BLaER1 treated with 17β-estradiol and CSF1 and Interleukin-3, amounts not matched to agents 10 nM and 100 nM (cell line): ENCODE data around the gene ETV6.

Experiments used
- H3K27ac ChIP-seq, 11 experiments: shearing (Covaris generic); formaldehyde crosslinking; 2 replicates each; pipeline ENCODE4 v1.8.1; 2022
- H3K27me3 ChIP-seq, 11 experiments: shearing (Covaris generic); formaldehyde crosslinking; 2 replicates each; pipeline ENCODE4 v1.8.1; 2022
- H3K36me3 ChIP-seq, 11 experiments: shearing (Covaris generic); formaldehyde crosslinking; 2 replicates each; pipeline ENCODE4 v1.8.1; 2022
- H3K4me1 ChIP-seq, 10 experiments: shearing (Covaris generic); formaldehyde crosslinking; 2 replicates each; pipeline ENCODE4 v1.8.1; 2022
- H3K4me2 ChIP-seq, 11 experiments: shearing (Covaris generic); formaldehyde crosslinking; 2 replicates each; pipeline ENCODE4 v1.8.1; 2022
- H3K4me3 ChIP-seq, 10 experiments: shearing (Covaris generic); formaldehyde crosslinking; 2 replicates each; pipeline ENCODE4 v1.8.1; 2022
- H3K9ac ChIP-seq, 11 experiments: shearing (Covaris generic); formaldehyde crosslinking; 2 replicates each; pipeline ENCODE4 v1.8.1; 2022
- H3K9me3 ChIP-seq, 11 experiments: shearing (Covaris generic); formaldehyde crosslinking; replicated peaks in 1 of 11; 2 replicates each; pipeline ENCODE4 v1.8.1; 2022
- H4K20me1 ChIP-seq, 11 experiments: shearing (Covaris generic); formaldehyde crosslinking; 2 replicates each; pipeline ENCODE4 v1.8.1; 2022
- Cebpa-rat ChIP-seq, 11 experiments: shearing (Covaris generic); IDR thresholded peaks; 2 replicates each; pipeline ENCODE4 v1.8.1; 2022

The ETV6 gene

GRCh38 chr12:11891754-11892386 is 242.4 kb downstream of the ETV6 start:
- Histone ChIP-seq H3K9me3 (peaks cover 0 to 21% (median 6%) of the 10 kb centered on the region in 11 experiments; a peak in 8 of 22 replicates), H4K20me1 (peaks cover 0 to 3% (median 0%) of the 10 kb centered on the region in 11 experiments; a peak in 1 of 22 replicates), H3K4me3 (no peak overlapping the region), H3K27me3 (no peaks in the 10 kb centered on the region), H3K4me1 (peaks cover 58 to 75% (median 65%) of the 10 kb centered on the region in 10 experiments), H3K9ac (peak overlapping the region in 3 of 11 experiments; percentile 2 to 27 (median 24); a peak in 2 of 22 replicates), H3K4me2 (peak overlapping the region; percentile 50 to 71 (median 66)), H3K27ac (peak overlapping the region in 10 of 11 experiments; percentile 21 to 69 (median 49); a peak in 17 of 22 replicates), H3K36me3 (peaks cover 58 to 89% (median 75%) of the 10 kb centered on the region in 11 experiments)
- TF ChIP-seq Cebpa-rat (IDR thresholded peaks at IDR 0.05) = no peak

- Histone ChIP-seq H3K27ac (peak overlapping the region in 3 of 11 experiments; percentile 39 to 68 (median 62); a peak in 2 of 22 replicates), H3K36me3 (peaks cover 37 to 68% (median 54%) of the 10 kb centered on the region in 11 experiments), H4K20me1 (peaks cover 0 to 3% (median 0%) of the 10 kb centered on the region in 11 experiments; a peak in 1 of 22 replicates), H3K9me3 (peaks cover 0 to 15% (median 0%) of the 10 kb centered on the region in 11 experiments; a peak in 6 of 22 replicates), H3K4me3 (no peak overlapping the region), H3K27me3 (no peaks in the 10 kb centered on the region), H3K9ac (0 out of 22 replicates have a peak overlapping the region, but pooled peaks of 1 of the 11 experiments have one; percentile 11), H3K4me1 (peaks cover 58 to 85% (median 68%) of the 10 kb centered on the region in 10 experiments), H3K4me2 (peak overlapping the region in 8 of 11 experiments; percentile 23 to 89 (median 78); a peak in 17 of 22 replicates)
- TF ChIP-seq Cebpa-rat (IDR thresholded peaks at IDR 0.05) = no peak
Observed at GRCh38 chr12:11893998-11894397, 244.5 kb downstream of the ETV6 start.

DNA sequence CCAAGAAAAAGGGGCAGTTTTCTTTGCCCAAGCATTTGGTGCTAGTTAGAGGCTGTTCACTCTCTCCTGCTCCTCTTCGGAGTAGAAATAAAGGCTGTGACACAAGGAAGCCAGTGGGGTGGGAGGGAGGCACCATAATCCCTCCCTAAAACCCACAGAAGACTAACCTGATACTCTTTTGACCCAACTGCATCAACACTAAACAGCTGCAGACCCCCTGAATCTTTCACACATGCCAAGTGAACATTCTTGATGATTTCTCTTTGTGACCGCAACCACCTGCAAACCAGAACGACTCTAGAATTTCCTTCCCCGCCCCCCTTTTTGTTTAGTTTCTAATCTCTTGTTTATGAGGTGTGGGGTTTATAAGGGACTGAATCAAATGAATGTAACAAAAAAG is 245.4 kb downstream of the ETV6 start:
- no peak for TF ChIP-seq Cebpa-rat (IDR thresholded peaks at IDR 0.05)
- peaks cover 53 to 76% (median 63%) of the 10 kb centered on the region in 10 experiments for H3K4me1 ChIP-seq
- H3K36me3 ChIP-seq = peaks cover 28 to 59% (median 45%) of the 10 kb centered on the region in 11 experiments; a peak in 21 of 22 replicates
- H4K20me1 ChIP-seq = peaks cover 0 to 3% (median 0%) of the 10 kb centered on the region in 11 experiments; a peak in 1 of 22 replicates
- H3K9ac ChIP-seq = peak overlapping the region in 2 of 11 experiments; percentile 39 to 56; a peak in 2 of 22 replicates
- H3K4me2 ChIP-seq = peak overlapping the region; percentile 6 to 89 (median 75); a peak in 20 of 22 replicates
- H3K4me3 ChIP-seq = no peak overlapping the region
- H3K27ac ChIP-seq = peak overlapping the region in 4 of 11 experiments; percentile 39 to 68 (median 59); a peak in 9 of 22 replicates
- no peaks in the 10 kb centered on the region for H3K27me3 ChIP-seq
- peaks cover 0 to 6% (median 0%) of the 10 kb centered on the region in 11 experiments; a peak in 4 of 22 replicates for H3K9me3 ChIP-seq

DNA sequence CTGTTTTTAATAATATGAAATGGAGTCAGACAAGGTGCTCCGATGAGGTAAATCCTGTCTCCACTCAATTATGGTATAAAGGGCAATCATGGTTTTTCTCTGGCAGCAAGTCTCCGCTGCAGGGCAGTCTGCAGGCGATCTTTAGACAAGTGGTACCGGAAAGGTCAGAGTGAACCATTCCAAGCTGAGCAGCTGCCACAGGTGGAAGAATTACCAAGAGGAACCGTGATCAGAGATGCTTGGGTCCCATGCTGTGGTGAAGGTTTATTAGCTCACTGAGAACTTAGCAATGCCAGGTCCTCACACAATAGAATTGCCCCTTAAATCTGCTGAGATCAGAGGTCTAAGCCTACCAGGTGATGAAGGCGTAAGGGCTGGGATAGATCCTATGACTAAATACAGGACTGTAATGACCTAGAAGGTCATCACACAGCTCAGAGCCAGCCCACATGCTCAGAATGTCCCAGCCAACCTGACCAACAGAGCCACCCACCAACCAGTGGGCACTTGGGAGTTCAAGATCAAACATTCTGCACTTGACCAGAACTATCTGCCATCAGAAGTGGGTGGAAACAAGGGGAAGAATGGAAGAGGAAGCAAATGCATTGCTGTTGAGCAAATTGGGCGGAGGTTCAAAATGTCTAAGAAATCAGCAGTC is 246.1 kb downstream of the ETV6 start:
- no peaks in the 10 kb centered on the region for H3K27me3 ChIP-seq
- H3K4me1 ChIP-seq = peaks cover 47 to 69% (median 57%) of the 10 kb centered on the region in 10 experiments
- peaks cover 22 to 53% (median 38%) of the 10 kb centered on the region in 11 experiments; a peak in 21 of 22 replicates for H3K36me3 ChIP-seq
- H3K4me3 ChIP-seq = no peak overlapping the region
- no peak overlapping the region for H3K9ac ChIP-seq
- peaks cover 0 to 3% (median 0%) of the 10 kb centered on the region in 11 experiments; a peak in 1 of 22 replicates for H4K20me1 ChIP-seq
- peak overlapping the region; percentile 2 to 89 (median 75); a peak in 19 of 22 replicates for H3K4me2 ChIP-seq
- TF ChIP-seq Cebpa-rat (IDR thresholded peaks at IDR 0.05) = no peak
- no peak overlapping the region; a peak in 1 of 22 replicates for H3K27ac ChIP-seq
- no peaks in the 10 kb centered on the region for H3K9me3 ChIP-seq

DNA sequence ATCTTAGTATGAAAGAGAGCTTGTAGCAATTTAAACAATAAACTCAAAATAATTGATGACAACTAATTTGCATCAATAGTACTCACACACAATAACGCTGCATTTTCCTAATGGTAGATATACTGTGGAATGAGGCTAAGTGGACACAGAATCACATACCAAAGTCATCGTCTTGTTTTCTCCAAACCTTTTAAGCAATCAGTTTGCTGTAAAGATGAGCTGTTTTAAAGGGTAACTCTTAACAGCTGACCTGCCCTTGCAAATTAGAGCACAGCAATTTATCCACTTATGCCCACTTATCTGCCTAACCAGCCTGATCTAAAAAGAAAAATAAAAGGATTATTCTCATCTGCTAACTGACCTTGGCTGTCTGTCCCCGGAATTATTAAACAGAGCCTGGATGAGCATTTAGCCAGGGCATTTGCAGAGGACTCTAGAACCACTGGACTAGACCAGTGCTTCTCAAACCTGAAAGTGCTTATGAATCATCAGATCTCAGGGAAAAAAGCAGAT is 247.0 kb downstream of the ETV6 start:
- no peak overlapping the region for H3K9ac ChIP-seq
- H3K9me3 ChIP-seq = no peaks in the 10 kb centered on the region
- H3K4me3 ChIP-seq = no peak overlapping the region
- H3K27me3 ChIP-seq = no peaks in the 10 kb centered on the region
- H4K20me1 ChIP-seq = peaks cover 0 to 3% (median 0%) of the 10 kb centered on the region in 11 experiments; a peak in 1 of 22 replicates
- H3K27ac ChIP-seq = no peak overlapping the region
- peaks cover 16 to 43% (median 29%) of the 10 kb centered on the region in 11 experiments; a peak in 21 of 22 replicates for H3K36me3 ChIP-seq
- peak overlapping the region in 4 of 11 experiments; percentile 58 to 87 (median 80); a peak in 7 of 22 replicates for H3K4me2 ChIP-seq
- TF ChIP-seq Cebpa-rat (IDR thresholded peaks at IDR 0.05) = no peak
- H3K4me1 ChIP-seq = peaks cover 38 to 63% (median 51%) of the 10 kb centered on the region in 10 experiments

DNA sequence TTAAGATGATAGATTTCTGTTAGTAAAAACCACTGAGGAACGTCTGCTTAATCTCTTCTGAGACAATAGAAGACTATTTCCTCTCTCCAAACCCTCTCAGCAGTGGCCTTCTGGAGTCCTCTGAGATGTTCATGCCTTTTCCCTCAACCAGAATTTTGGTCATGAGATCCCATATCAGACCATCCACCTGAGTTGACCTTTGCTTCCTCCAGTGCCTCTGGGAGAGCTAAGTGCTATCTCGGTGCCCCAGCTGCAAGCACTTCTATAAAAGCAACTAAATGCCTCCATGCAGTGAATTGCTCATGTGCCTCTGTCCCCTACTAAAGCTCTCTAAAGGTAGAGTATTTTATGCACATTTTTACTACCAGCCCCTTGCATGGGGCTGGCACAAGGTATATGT is 248.4 kb downstream of the ETV6 start:
- Histone ChIP-seq H3K27ac (no peak overlapping the region), H3K27me3 (no peaks in the 10 kb centered on the region), H3K4me3 (no peak overlapping the region), H3K36me3 (peaks cover 1 to 29% (median 14%) of the 10 kb centered on the region in 11 experiments; a peak in 21 of 22 replicates), H3K4me1 (peaks cover 33 to 63% (median 51%) of the 10 kb centered on the region in 10 experiments), H3K9ac (no peak overlapping the region), H3K9me3 (no peaks in the 10 kb centered on the region), H4K20me1 (peaks cover 0 to 3% (median 0%) of the 10 kb centered on the region in 11 experiments; a peak in 1 of 22 replicates), H3K4me2 (no peak overlapping the region)
- no peak for TF ChIP-seq Cebpa-rat (IDR thresholded peaks at IDR 0.05)

DNA sequence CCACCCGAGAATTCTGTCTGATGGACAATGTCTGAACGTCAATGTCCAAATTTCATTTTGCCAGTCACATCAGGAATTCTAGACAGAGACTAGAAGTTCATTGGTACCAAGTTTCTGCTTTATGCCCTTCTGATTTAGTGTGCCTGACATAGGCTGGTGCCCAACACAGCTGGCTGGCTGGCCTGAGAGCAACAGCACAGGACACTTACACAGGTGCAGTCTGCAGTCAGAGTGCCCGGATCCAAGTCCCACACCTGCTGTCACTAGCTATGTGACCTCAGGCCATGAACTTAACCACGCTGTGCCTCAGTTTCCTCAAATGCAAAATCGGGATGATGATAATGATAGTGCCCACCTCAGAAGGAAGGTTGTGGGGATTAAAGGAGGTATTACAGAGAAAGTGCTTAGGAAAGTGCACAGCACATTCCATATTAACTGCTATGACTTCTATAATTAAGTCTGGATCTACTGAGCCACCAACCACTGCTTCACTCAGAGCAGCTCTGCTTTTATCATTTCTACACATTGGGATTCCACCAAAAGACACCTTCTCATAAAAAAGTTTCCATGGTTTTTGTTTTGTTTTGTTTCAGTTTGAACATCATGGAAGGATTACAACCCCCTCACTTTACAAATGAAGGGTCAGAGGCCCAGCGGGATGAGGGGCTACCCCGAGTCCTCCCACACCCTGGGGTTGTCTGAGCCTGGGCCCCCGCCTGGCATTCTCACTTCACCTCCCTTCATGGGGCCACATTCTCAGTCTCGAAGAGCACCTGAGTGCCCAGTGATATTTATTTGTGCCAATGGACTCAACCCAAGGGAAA is 252.4 kb downstream of the ETV6 start:
- peaks cover 11 to 33% (median 18%) of the 10 kb centered on the region in 10 experiments for H3K4me1 ChIP-seq
- no peak overlapping the region for H3K9ac ChIP-seq
- H3K36me3 ChIP-seq = no peaks in the 10 kb centered on the region
- peak overlapping the region; percentile 33 to 72 (median 58); a peak in 21 of 22 replicates for H3K4me2 ChIP-seq
- no peak for TF ChIP-seq Cebpa-rat (IDR thresholded peaks at IDR 0.05)
- no peak overlapping the region for H3K4me3 ChIP-seq
- H3K27me3 ChIP-seq = no peaks in the 10 kb centered on the region
- peaks cover 13 to 30% (median 21%) of the 10 kb centered on the region in 11 experiments for H3K9me3 ChIP-seq
- 0 out of 22 replicates have a peak overlapping the region, but pooled peaks of 1 of the 11 experiments have one; percentile 11 for H3K27ac ChIP-seq
- H4K20me1 ChIP-seq = no peaks in the 10 kb centered on the region

GRCh38 chr12:11902525-11902875 is 253.0 kb downstream of the ETV6 start:
- Histone ChIP-seq H3K4me2 (peak overlapping the region; percentile 33 to 72 (median 58); a peak in 21 of 22 replicates), H3K9me3 (peaks cover 18 to 35% (median 26%) of the 10 kb centered on the region in 11 experiments), H3K9ac (no peak overlapping the region), H3K4me1 (peaks cover 11 to 30% (median 18%) of the 10 kb centered on the region in 10 experiments), H4K20me1 (no peaks in the 10 kb centered on the region), H3K27ac (0 out of 22 replicates have a peak overlapping the region, but pooled peaks of 1 of the 11 experiments have one; percentile 11), H3K4me3 (no peak overlapping the region), H3K36me3 (no peaks in the 10 kb centered on the region), H3K27me3 (no peaks in the 10 kb centered on the region)
- TF ChIP-seq Cebpa-rat (IDR thresholded peaks at IDR 0.05) = no peak
